ENCODE results near the gene MBNL2. TPM values are rescaled to one million over a fixed set of nuclear protein-coding genes. Genes with fewer than 3 reads are reported as not detected.
A peak's percentile ranks its signal among the peaks of the same experiment; 100 is the strongest.

Gene MBNL2
- total RNA-seq, 1 experiment from 2014 or later, result 0.17 TPM

DNA sequence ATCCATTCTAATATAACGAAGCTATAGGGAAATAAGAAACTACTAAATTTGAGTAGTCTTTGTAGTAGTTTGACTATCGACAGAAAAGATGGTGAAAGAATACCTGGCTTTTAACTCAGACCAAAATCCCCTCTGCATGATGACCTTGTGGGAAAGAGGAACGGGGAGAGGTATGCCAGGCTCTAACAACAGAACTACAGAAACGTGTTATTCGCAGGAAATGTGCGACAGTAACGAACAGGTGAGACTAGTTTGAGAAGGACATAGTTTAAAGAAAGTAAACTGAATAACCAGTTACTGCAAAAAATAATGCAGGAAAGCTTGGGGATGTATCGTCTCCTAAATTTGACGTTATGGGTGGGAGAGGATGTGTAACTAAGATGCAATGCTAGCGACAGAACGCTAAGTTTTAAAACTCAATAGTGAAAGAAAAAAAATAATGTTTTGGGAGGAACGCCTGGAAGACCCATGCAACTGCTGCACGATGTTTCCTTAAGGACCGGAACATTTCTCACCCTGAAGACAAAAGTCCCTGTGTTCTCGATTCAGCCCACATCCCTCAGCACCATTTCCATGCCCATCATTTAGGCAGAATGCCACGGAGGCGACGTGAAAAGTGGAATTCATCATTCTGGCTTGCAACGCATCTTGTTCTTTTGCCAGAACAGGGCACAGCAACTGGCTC lies 210.2 kb downstream of the MBNL2 start:
- peak overlapping the region; percentile 93 to 98 (median 98) for H3K27ac Mint-ChIP-seq
- no peaks in the 10 kb centered on the region; a peak in 1 of 5 replicates for H3K9me3 Mint-ChIP-seq
- H3K27ac ChIP-seq (ENCODE audit: insufficient read length, low read depth, low read length), result peak overlapping the region; percentile 71
- H4K91ac ChIP-seq (ENCODE audit: insufficient read length, low read depth, low read length), result no peak overlapping the region
- H3K56ac ChIP-seq (ENCODE audit: insufficient read length, low read depth, low read length), result no peak overlapping the region
- H3K27me3 ChIP-seq (ENCODE audit: insufficient read depth, low read length), result no peaks in the 10 kb centered on the region
- peak overlapping the region; percentile 92 for H3K4me2 ChIP-seq (ENCODE audit: insufficient read depth, insufficient read length, low read length)
- H3K9ac ChIP-seq (ENCODE audit: extremely low read depth, insufficient read length, low read length), result peak overlapping the region; percentile 87
- no peak overlapping the region for H4K5ac ChIP-seq (ENCODE audit: insufficient read length, low read depth, low read length)
- peaks cover 6% of the 10 kb centered on the region for H3K4me1 ChIP-seq (ENCODE audit: insufficient read depth, low read length)
- no peak overlapping the region for H2BK20ac ChIP-seq (ENCODE audit: low read depth, low read length, poor library complexity, severe bottlenecking)
- H3K4me1 Mint-ChIP-seq, result peaks cover 33 to 35% of the 10 kb centered on the region in 2 experiments
- peaks cover 2 to 7% (median 4%) of the 10 kb centered on the region in 3 experiments; a peak in 5 of 7 replicates for H3K36me3 Mint-ChIP-seq (ENCODE audit: insufficient read depth in 1 of 3, low read depth in 3 of 3)
- no peaks in the 10 kb centered on the region for H3K27me3 Mint-ChIP-seq (ENCODE audit: low read depth)
- H3K18ac ChIP-seq (ENCODE audit: insufficient read length, low read depth, low read length), result peak overlapping the region; percentile 84
- H2BK12ac ChIP-seq (ENCODE audit: insufficient read length, low read depth, low read length), result no peak overlapping the region
- H3K9me3 ChIP-seq (ENCODE audit: control insufficient read depth, low read depth, low read length), result no peaks in the 10 kb centered on the region
- no peak overlapping the region for H2BK120ac ChIP-seq (ENCODE audit: low read depth, low read length, poor library complexity, severe bottlenecking)
- H3K14ac ChIP-seq (ENCODE audit: insufficient read depth, low read length), result peak overlapping the region; percentile 54; the same call in 1 of the 2 replicates
- H3K4me3 Mint-ChIP-seq, result peak overlapping the region; percentile 94 to 98
- H2AFZ ChIP-seq (ENCODE audit: low read length), result peak overlapping the region; percentile 75
- no peak overlapping the region for H4K8ac ChIP-seq (replicated peaks; ENCODE audit: insufficient read length, low read depth, low read length)
- H2BK5ac ChIP-seq (ENCODE audit: insufficient read length, low read length), result no peak overlapping the region
- no peaks in the 10 kb centered on the region for H4K20me1 ChIP-seq (ENCODE audit: control insufficient read depth, insufficient read depth, insufficient read length)
- no peak overlapping the region for H3T11ph ChIP-seq (ENCODE audit: low read length)
- H3K79me1 ChIP-seq (ENCODE audit: insufficient read depth, low read depth, low read length, poor library complexity, severe bottlenecking), result no peaks in the 10 kb centered on the region
- WGBS (ENCODE audit: extremely low coverage, insufficient read length, low lambda C conversion rate), result no CpG with 5 or more reads among the region's 19 CpGs
- no peak overlapping the region for H2AK5ac ChIP-seq (ENCODE audit: insufficient read length, low read length)
- TF ChIP-seq, protein P1, sequence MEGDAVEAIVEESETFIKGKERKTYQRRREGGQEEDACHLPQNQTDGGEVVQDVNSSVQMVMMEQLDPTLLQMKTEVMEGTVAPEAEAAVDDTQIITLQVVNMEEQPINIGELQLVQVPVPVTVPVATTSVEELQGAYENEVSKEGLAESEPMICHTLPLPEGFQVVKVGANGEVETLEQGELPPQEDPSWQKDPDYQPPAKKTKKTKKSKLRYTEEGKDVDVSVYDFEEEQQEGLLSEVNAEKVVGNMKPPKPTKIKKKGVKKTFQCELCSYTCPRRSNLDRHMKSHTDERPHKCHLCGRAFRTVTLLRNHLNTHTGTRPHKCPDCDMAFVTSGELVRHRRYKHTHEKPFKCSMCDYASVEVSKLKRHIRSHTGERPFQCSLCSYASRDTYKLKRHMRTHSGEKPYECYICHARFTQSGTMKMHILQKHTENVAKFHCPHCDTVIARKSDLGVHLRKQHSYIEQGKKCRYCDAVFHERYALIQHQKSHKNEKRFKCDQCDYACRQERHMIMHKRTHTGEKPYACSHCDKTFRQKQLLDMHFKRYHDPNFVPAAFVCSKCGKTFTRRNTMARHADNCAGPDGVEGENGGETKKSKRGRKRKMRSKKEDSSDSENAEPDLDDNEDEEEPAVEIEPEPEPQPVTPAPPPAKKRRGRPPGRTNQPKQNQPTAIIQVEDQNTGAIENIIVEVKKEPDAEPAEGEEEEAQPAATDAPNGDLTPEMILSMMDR (conservative IDR thresholded peaks at IDR 0.05), result no peak
- no peak overlapping the region for H3K4ac ChIP-seq (ENCODE audit: low read depth, low read length)
- no peak overlapping the region for H3K23ac ChIP-seq (ENCODE audit: insufficient read length, low read depth, low read length)
- H2BK15ac ChIP-seq (ENCODE audit: low read depth, low read length), result no peak overlapping the region
- H3K79me2 ChIP-seq (ENCODE audit: insufficient read depth, low read length), result peaks cover 2% of the 10 kb centered on the region; the same call in 1 of the 2 replicates
- DNase-seq, result no peak
- H3K23me2 ChIP-seq (ENCODE audit: insufficient read length, low read depth, low read length, poor library complexity, severe bottlenecking), result peaks cover 10% of the 10 kb centered on the region

Data from H9 (cell line).